ENCODE data around the gene FANCE. TPM values are rescaled to one million over a fixed set of nuclear protein-coding genes. Genes with fewer than 3 reads are reported as not detected.

The FANCE gene
- total RNA-seq, 4 donors from 2014 or later = 17.5 to 36.7 (median 34.2) TPM

- DNase-seq (ENCODE audit: low spot score in 2 of 2) = no peak
- 88 to 90% methylated on average over 7 of the region's 7 CpGs for WGBS, 2 donors
- no peak overlapping the region for H3K4me3 ChIP-seq (ENCODE audit: low read depth, poor library complexity, severe bottlenecking)
- intact Hi-C loops (cut with DNase I; ENCODE audit: low total_unique reads) = no loop called here
- TF ChIP-seq POLR2A (IDR thresholded peaks at IDR 0.05) (no peak), CTCF (IDR thresholded peaks at IDR 0.05) (no peak)
Observed at GRCh38 chr6:35484921-35485392, 32.8 kb downstream of the FANCE start.

GRCh38 chr6:35485402-35485877 is 33.3 kb downstream of the FANCE start:
- intact Hi-C loops (cut with DNase I; ENCODE audit: low total_unique reads) = no loop called here
- TF ChIP-seq POLR2A (IDR thresholded peaks at IDR 0.05) (no peak), CTCF (IDR thresholded peaks at IDR 0.05) (no peak)
- no peak overlapping the region for H3K4me3 ChIP-seq (ENCODE audit: low read depth, poor library complexity, severe bottlenecking)
- no peak for DNase-seq (ENCODE audit: low spot score in 2 of 2)
- WGBS, 2 donors = 35 to 48% methylated on average over 11 of the region's 11 CpGs

GRCh38 chr6:35486005-35486925 is 34.1 kb downstream of the FANCE start:
- 41 to 59% methylated on average over 34 to 61 of the region's 61 CpGs for WGBS, 2 donors
- TF ChIP-seq CTCF (IDR thresholded peaks at IDR 0.05) = no peak
- no peak for TF ChIP-seq POLR2A (IDR thresholded peaks at IDR 0.05)
- H3K4me3 ChIP-seq (ENCODE audit: low read depth, poor library complexity, severe bottlenecking) = no peak overlapping the region
- intact Hi-C loops (cut with DNase I; ENCODE audit: low total_unique reads) = no loop called here
- peak; percentile 79 to 93 for DNase-seq (ENCODE audit: low spot score in 2 of 2)

- WGBS, 2 donors = 35 to 42% methylated on average over 9 of the region's 9 CpGs
- H3K4me3 ChIP-seq (ENCODE audit: low read depth, poor library complexity, severe bottlenecking) = no peak overlapping the region
- intact Hi-C loops (cut with DNase I; ENCODE audit: low total_unique reads) = no loop called here
- no peak for DNase-seq (ENCODE audit: low spot score in 2 of 2)
- TF ChIP-seq CTCF (IDR thresholded peaks at IDR 0.05) = no peak
- TF ChIP-seq POLR2A (IDR thresholded peaks at IDR 0.05) = no peak
Observed at GRCh38 chr6:35487658-35488516, 35.7 kb downstream of the FANCE start.

- no peak overlapping the region for H3K4me3 ChIP-seq (ENCODE audit: low read depth, poor library complexity, severe bottlenecking)
- TF ChIP-seq CTCF (IDR thresholded peaks at IDR 0.05) (no peak), POLR2A (IDR thresholded peaks at IDR 0.05) (no peak)
- intact Hi-C loops (cut with DNase I; ENCODE audit: low total_unique reads) = no loop called here
- 69 to 70% methylated on average over 9 of the region's 9 CpGs for WGBS, 2 donors
- no peak for DNase-seq (ENCODE audit: low spot score in 2 of 2)
Observed at GRCh38 chr6:35488517-35488862, 36.4 kb downstream of the FANCE start.
